ENCODE data around the gene NRIP3. TPM values are rescaled to one million over a fixed set of nuclear protein-coding genes. Genes with fewer than 3 reads are reported as not detected.

NRIP3 gene
- total and polyA plus RNA-seq, 2 of the 13 experiments (the other 11 are each of a cell fraction or from before 2014, with no cell fraction given) = 0.04 to 0.07 TPM

DNA sequence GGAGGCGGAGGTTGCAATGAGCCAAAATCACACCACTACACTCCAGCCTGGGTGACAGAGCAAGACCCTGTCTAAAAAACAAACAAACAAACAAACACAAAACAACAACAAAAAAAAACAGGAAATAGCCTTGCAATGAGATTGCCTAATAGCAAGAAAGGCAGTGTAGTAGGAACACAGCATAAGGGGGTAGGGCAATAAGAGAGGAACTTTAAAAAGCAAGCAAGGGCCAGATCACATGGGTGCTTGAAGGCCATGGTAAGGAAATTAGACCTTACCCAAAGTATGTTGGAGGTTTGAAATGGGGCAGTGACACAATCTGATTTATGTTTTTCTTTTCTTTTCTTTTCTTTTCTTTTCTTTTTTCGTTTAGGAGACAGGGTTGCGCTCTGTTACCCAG lies 34.7 kb upstream of the NRIP3 start:
- no peaks in the 10 kb centered on the region for H4K20me1 ChIP-seq (ENCODE audit: insufficient read depth, low read length)
- H3K4me2 ChIP-seq (ENCODE audit: low read depth, low read length) = no peak overlapping the region
- in situ Hi-C loops (cut with HindIII; ENCODE audit: extremely low pct_ligation_motif_present, low pct_unique_long_range_greater_than_20kb) = no loop called here
- ATAC-seq (no peak), DNase-seq (ENCODE audit: low spot score) (no peak), FAIRE-seq (no peak)
- ChIA-PET POLR2A (no interaction called here), CTCF (ENCODE audit: low intra/inter-chr PET ratio, low total read pairs) (no interaction called here)
- H2AFZ ChIP-seq (ENCODE audit: low read length) = no peak overlapping the region
- TF ChIP-seq, protein P1, sequence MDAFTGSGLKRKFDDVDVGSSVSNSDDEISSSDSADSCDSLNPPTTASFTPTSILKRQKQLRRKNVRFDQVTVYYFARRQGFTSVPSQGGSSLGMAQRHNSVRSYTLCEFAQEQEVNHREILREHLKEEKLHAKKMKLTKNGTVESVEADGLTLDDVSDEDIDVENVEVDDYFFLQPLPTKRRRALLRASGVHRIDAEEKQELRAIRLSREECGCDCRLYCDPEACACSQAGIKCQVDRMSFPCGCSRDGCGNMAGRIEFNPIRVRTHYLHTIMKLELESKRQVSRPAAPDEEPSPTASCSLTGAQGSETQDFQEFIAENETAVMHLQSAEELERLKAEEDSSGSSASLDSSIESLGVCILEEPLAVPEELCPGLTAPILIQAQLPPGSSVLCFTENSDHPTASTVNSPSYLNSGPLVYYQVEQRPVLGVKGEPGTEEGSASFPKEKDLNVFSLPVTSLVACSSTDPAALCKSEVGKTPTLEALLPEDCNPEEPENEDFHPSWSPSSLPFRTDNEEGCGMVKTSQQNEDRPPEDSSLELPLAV (CRISPR knock-in tag; conservative IDR thresholded peaks at IDR 0.05; ENCODE audit: low read depth) = no peak
- TF ChIP-seq, protein P2, sequence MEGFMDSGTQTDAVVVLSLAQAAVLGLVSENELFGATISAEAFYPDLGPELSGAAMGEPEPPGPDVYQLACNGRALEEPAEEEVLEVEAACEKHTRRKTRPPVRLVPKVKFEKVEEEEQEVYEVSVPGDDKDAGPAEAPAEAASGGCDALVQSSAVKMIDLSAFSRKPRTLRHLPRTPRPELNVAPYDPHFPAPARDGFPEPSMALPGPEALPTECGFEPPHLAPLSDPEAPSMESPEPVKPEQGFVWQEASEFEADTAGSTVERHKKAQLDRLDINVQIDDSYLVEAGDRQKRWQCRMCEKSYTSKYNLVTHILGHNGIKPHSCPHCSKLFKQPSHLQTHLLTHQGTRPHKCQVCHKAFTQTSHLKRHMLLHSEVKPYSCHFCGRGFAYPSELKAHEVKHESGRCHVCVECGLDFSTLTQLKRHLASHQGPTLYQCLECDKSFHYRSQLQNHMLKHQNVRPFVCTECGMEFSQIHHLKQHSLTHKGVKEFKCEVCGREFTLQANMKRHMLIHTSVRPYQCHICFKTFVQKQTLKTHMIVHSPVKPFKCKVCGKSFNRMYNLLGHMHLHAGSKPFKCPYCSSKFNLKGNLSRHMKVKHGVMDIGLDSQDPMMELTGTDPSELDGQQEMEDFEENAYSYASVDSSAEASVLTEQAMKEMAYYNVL (CRISPR knock-in tag; IDR thresholded peaks at IDR 0.05; ENCODE audit: borderline replicate concordance) = no peak
- TF ChIP-seq, protein P3, sequence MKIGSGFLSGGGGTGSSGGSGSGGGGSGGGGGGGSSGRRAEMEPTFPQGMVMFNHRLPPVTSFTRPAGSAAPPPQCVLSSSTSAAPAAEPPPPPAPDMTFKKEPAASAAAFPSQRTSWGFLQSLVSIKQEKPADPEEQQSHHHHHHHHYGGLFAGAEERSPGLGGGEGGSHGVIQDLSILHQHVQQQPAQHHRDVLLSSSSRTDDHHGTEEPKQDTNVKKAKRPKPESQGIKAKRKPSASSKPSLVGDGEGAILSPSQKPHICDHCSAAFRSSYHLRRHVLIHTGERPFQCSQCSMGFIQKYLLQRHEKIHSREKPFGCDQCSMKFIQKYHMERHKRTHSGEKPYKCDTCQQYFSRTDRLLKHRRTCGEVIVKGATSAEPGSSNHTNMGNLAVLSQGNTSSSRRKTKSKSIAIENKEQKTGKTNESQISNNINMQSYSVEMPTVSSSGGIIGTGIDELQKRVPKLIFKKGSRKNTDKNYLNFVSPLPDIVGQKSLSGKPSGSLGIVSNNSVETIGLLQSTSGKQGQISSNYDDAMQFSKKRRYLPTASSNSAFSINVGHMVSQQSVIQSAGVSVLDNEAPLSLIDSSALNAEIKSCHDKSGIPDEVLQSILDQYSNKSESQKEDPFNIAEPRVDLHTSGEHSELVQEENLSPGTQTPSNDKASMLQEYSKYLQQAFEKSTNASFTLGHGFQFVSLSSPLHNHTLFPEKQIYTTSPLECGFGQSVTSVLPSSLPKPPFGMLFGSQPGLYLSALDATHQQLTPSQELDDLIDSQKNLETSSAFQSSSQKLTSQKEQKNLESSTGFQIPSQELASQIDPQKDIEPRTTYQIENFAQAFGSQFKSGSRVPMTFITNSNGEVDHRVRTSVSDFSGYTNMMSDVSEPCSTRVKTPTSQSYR (CRISPR knock-in tag; IDR thresholded peaks at IDR 0.05; ENCODE audit: borderline replicate concordance) = no peak
- no peak for TF ChIP-seq ZBTB42 (CRISPR knock-in tag; IDR thresholded peaks at IDR 0.05)
- TF ChIP-seq ZNF329 (CRISPR knock-in tag; IDR thresholded peaks at IDR 0.05; ENCODE audit: low read depth) = no peak
- no peak for TF ChIP-seq GPN1 (CRISPR knock-in tag; IDR thresholded peaks at IDR 0.05; ENCODE audit: borderline replicate concordance)
- no peak for TF ChIP-seq ZNF501 (CRISPR knock-in tag; IDR thresholded peaks at IDR 0.05)
- no peak for TF ChIP-seq EZH2 (conservative IDR thresholded peaks at IDR 0.05; ENCODE audit: low read depth, low read length)
- TF ChIP-seq THAP11 (CRISPR knock-in tag; IDR thresholded peaks at IDR 0.05) = no peak
- TF ChIP-seq NR2F2 (IDR thresholded peaks at IDR 0.05; ENCODE audit: borderline replicate concordance, low read depth) = no peak
- TF ChIP-seq, protein P4, sequence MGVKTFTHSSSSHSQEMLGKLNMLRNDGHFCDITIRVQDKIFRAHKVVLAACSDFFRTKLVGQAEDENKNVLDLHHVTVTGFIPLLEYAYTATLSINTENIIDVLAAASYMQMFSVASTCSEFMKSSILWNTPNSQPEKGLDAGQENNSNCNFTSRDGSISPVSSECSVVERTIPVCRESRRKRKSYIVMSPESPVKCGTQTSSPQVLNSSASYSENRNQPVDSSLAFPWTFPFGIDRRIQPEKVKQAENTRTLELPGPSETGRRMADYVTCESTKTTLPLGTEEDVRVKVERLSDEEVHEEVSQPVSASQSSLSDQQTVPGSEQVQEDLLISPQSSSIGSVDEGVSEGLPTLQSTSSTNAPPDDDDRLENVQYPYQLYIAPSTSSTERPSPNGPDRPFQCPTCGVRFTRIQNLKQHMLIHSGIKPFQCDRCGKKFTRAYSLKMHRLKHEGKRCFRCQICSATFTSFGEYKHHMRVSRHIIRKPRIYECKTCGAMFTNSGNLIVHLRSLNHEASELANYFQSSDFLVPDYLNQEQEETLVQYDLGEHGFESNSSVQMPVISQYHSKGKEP (CRISPR knock-in tag; IDR thresholded peaks at IDR 0.05) = no peak
- WGBS (ENCODE audit: low lambda C conversion rate) = 61% methylated on average over 3 of the region's 3 CpGs
- H3K27me3 ChIP-seq (ENCODE audit: control insufficient read depth in 1 of 2, insufficient read depth in 2 of 2, low read length in 2 of 2) = peaks cover 4 to 34% of the 10 kb centered on the region in 2 experiments; a peak in 4 of 5 replicates
- no peak overlapping the region for H3K27ac ChIP-seq (ENCODE audit: extremely low read length, insufficient read depth, low read length)
- H3K79me2 ChIP-seq (ENCODE audit: insufficient read depth, low read length) = no peaks in the 10 kb centered on the region
- no TSS peak for BruUV-seq (replicated peaks)
- no peaks in the 10 kb centered on the region for H3K4me1 ChIP-seq (ENCODE audit: insufficient read depth, low read length)
- intact Hi-C loops (cut with micrococcal nuclease; ENCODE audit: unreplicated experiment) = no loop called here
- H3K36me3 ChIP-seq (replicated peaks in 1 of 2; ENCODE audit: control insufficient read depth in 1 of 2, insufficient read depth in 2 of 2, low read length in 2 of 2) = no peaks in the 10 kb centered on the region
- H3K9me3 ChIP-seq (ENCODE audit: low read length) = no peaks in the 10 kb centered on the region
- H3K4me3 ChIP-seq (replicated peaks in 1 of 3; ENCODE audit: insufficient read depth in 1 of 3, low read depth in 2 of 3, low read length in 3 of 3) = no peak overlapping the region
- no peak overlapping the region for H3K9ac ChIP-seq (ENCODE audit: insufficient read depth, low read depth, low read length)
